Measurements from ENCODE around the gene EHBP1.

Gene EHBP1

GRCh38 chr2:63049211-63049969 is 343.9 kb downstream of the EHBP1 start:
- peaks cover 47% of the 10 kb centered on the region for H3K4me1 Mint-ChIP-seq

GRCh38 chr2:63049970-63050333 is 344.4 kb downstream of the EHBP1 start:
- Mint-ChIP-seq H3K36me3 (ENCODE audit: low read depth) (peaks cover 11% of the 10 kb centered on the region), H3K27ac (no peak overlapping the region), H3K9me3 (peaks cover 4% of the 10 kb centered on the region), H3K4me1 (peaks cover 42% of the 10 kb centered on the region), H3K27me3 (ENCODE audit: low read depth, poor library complexity) (peaks cover 97% of the 10 kb centered on the region), H3K4me3 (peak overlapping the region; percentile 78)
- TF ChIP-seq CTCF (IDR thresholded peaks at IDR 0.05), result no peak
- DNase-seq, result no peak

More at GRCh38 chr2:63049211-63049969, 343.9 kb downstream of the EHBP1 start:
- H3K4me3 Mint-ChIP-seq, result peak overlapping the region; percentile 78
- H3K36me3 Mint-ChIP-seq (ENCODE audit: low read depth), result peaks cover 13% of the 10 kb centered on the region
- peaks cover 97% of the 10 kb centered on the region for H3K27me3 Mint-ChIP-seq (ENCODE audit: low read depth, poor library complexity)
- peak; percentile 38 for DNase-seq
- H3K9me3 Mint-ChIP-seq, result peaks cover 4% of the 10 kb centered on the region
- TF ChIP-seq CTCF (IDR thresholded peaks at IDR 0.05), result no peak
- no peak overlapping the region for H3K27ac Mint-ChIP-seq

- DNase-seq, result peak; percentile 69
- TF ChIP-seq CTCF (IDR thresholded peaks at IDR 0.05), result no peak
- Mint-ChIP-seq H3K27ac (no peak within 1 kb of the TSS), H3K4me1 (peaks cover 36% of the 10 kb centered on the region), H3K27me3 (ENCODE audit: low read depth, poor library complexity) (peaks cover 97% of the 10 kb centered on the region), H3K4me3 (peak within 1 kb of the TSS; percentile 78), H3K9me3 (peaks cover 3% of the 10 kb centered on the region), H3K36me3 (ENCODE audit: low read depth) (peaks cover 6% of the 10 kb centered on the region)
Measured at GRCh38 chr2:63050334-63051041, 345.0 kb downstream of the EHBP1 start, which contains the start of gene OTX1. TSS of gene OTX1 (plus strand) at chr2:63050830. CDS start at chr2:63052991, 2,161 bp downstream.

GRCh38 chr2:63051042-63051794 is 345.7 kb downstream of the EHBP1 start:
- DNase-seq, result peak; percentile 23
- Mint-ChIP-seq H3K4me1 (peaks cover 42% of the 10 kb centered on the region), H3K4me3 (peak overlapping the region; percentile 71), H3K27me3 (ENCODE audit: low read depth, poor library complexity) (peaks cover 97% of the 10 kb centered on the region), H3K36me3 (ENCODE audit: low read depth) (no peaks in the 10 kb centered on the region), H3K27ac (no peak overlapping the region), H3K9me3 (no peaks in the 10 kb centered on the region)
- TF ChIP-seq CTCF (IDR thresholded peaks at IDR 0.05), result no peak

GRCh38 chr2:63051795-63052333 is 346.4 kb downstream of the EHBP1 start:
- H3K36me3 Mint-ChIP-seq (ENCODE audit: low read depth), result no peaks in the 10 kb centered on the region
- H3K4me1 Mint-ChIP-seq, result peaks cover 42% of the 10 kb centered on the region
- TF ChIP-seq CTCF (IDR thresholded peaks at IDR 0.05), result no peak
- H3K9me3 Mint-ChIP-seq, result no peaks in the 10 kb centered on the region
- H3K27me3 Mint-ChIP-seq (ENCODE audit: low read depth, poor library complexity), result peaks cover 97% of the 10 kb centered on the region
- no peak overlapping the region for H3K27ac Mint-ChIP-seq
- DNase-seq, result peak; percentile 25
- H3K4me3 Mint-ChIP-seq, result no peak overlapping the region
